ENCODE data around the gene LGI4.

GRCh38 chr19:35081201-35081600 is 53.7 kb downstream of the LGI4 start:
- TF ChIP-seq CTCF (IDR thresholded peaks at IDR 0.05) (no peak), POLR2A (IDR thresholded peaks at IDR 0.05) (no peak), POLR2AphosphoS5 (IDR thresholded peaks at IDR 0.05) (no peak), EP300 (IDR thresholded peaks at IDR 0.05) (no peak)
